GM12865 (cell line): ENCODE results near the gene TIMM17B.

ENCODE experiments used
- DNase-seq: peaks from one replicate; pipeline ENCODE4 v3.0.0; 2010; ENCODE audit warnings: low read depth
- H3K4me3 ChIP-seq: 2 replicates; pipeline ENCODE4 v1.5.1; 2011; ENCODE audit warnings: mild to moderate bottlenecking, low read depth, low read length, control low read depth
- CTCF ChIP-seq: IDR thresholded peaks from 2 replicates; pipeline ENCODE4 v1.5.1; 2011; ENCODE audit warnings: low read length, control low read depth, low read depth, inconsistent platforms; ENCODE audit not compliant: insufficient read depth; ENCODE audit errors: missing control alignments

TIMM17B gene

DNA sequence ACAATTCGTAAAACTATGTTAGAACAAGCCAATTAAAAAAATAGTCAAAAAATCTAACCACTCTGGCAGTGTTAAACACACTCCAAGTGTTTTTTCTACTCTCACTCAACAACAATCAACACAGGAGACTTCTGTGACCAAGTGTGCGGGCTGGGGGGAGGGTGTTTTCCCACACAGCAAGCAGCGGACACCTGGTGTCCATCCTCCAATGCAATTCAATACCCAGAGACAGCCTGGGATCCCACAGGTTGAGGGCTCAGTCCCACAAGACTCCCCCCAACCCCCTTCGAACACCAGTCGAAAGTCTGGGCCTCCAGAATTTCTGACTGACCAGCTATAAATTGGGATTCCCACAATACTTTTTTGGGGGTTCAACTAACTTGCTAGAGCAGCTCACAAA, 29.6 kb upstream of the TIMM17B start:
- no peak for DNase-seq
- H3K4me3 ChIP-seq = no peak overlapping the region
- no peak for TF ChIP-seq CTCF

- no peak overlapping the region for H3K4me3 ChIP-seq
- no peak for DNase-seq
- no peak for TF ChIP-seq CTCF
These were observed 26.7 kb upstream of the TIMM17B start for GRCh38 chrX:48924270-48924669.

DNA sequence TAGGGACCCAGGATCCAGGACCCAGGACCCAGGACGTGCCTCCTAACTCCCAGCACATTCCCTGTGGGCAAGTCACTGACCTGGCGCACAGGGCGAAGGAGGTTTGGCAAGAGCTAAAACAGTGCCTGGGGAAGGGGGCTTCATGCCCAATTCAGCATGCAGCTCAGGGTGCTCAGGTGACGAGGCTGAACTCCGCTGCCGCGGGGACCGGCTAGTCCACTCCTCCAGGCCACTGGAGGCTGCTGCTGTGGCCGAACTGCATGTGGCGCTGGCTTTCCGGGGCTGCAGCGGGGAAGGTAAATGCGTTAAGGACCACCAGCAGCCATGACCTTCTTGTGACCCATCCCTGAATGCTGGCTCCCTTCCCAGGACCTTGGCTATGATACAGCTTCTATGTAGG, 26.2 kb upstream of the TIMM17B start:
- no peak for DNase-seq
- no peak for TF ChIP-seq CTCF
- no peak overlapping the region for H3K4me3 ChIP-seq

DNA sequence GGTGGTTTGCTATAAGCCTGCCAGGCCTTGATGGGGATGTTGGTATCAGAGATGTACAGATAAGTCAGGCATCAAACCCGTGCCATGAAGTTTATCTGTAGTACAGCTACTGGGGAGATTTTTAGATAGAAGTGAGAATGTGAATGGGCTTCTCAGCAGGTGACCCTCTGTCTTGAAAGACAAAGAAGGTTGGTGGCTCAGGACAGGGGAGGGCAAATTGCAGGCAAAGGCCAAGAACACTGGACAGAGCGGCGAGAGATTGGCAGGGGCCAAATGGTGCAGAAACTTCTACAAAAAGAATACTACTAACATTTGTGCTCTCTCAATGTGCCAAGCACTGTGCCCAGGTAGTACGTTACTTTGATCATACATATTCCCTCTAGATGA, 23.1 kb upstream of the TIMM17B start:
- DNase-seq = no peak
- no peak for TF ChIP-seq CTCF
- peak overlapping the region; percentile 80 for H3K4me3 ChIP-seq

DNA sequence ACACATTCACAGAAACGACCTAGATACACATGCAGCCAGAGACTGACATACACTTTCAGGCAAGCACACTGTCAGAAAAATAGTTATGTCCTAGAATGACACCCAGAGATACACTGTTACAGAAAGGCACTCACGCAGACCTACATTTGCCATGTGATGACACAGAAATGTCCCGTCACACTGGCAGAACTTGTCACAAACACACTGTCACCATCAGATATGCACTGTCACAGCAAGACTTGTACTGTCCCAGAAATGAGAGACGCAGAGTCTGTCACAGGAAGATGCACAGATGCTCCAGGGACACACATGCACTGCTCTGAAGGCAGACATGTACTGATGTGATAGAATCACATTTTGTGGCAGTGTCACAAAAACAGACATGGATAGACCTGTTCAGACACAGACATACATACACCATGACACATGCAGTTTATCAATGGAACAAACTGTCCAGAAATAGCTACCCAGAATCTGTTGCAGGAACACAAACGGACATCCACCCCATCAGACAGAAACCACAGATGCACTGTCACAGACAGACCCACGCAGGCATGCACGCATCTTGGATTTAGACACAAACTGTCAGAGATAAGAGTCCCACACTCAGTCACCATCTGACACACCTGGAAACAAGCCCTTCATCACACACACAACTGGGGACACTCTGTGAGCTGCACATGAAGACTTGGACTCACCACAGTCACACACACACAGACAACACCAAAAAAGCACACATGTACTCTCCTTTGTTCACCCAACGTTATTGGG, 22.6 kb upstream of the TIMM17B start:
- DNase-seq = peak; percentile 18
- TF ChIP-seq CTCF = no peak
- H3K4me3 ChIP-seq = peak overlapping the region; percentile 80

GRCh38 chrX:48919360-48919841, 21.8 kb upstream of the TIMM17B start:
- peak; percentile 44 for DNase-seq
- peak overlapping the region; percentile 80 for H3K4me3 ChIP-seq
- TF ChIP-seq CTCF = no peak
